SK-N-SH (cell line): ENCODE measurements around the gene MAPK11. TPM values are rescaled to one million over a fixed set of nuclear protein-coding genes. Genes with fewer than 3 reads are reported as not detected.
A peak's percentile ranks its signal among the peaks of the same experiment; 100 is the strongest.

ENCODE experiments used
- CTCF ChIA-PET: fragments of 300-600, 350-600 bp; formaldehyde crosslinking; extraction: SDS; loops from one replicate; lab custom pipeline; 2021; lab: Yijun Ruan, JAX
- POLR2A ChIA-PET: fragments of 350-600 bp; sonication (Branson Sonifier 250); formaldehyde crosslinking; extraction: SDS; loops from one replicate; lab custom pipeline; 2020; ENCODE audit warnings: antibody characterized with exemption, inconsistent platforms; lab: Yijun Ruan, JAX
- DNase-seq: peaks from one replicate; pipeline ENCODE4 v3.0.0; 2012
- H2AFZ ChIP-seq: fragments of 200-600 bp; sonication (generic); 2 replicates; pipeline ENCODE4 v1.8.1; 2016; ENCODE audit warnings: antibody characterized with exemption, mild to moderate bottlenecking, low read depth
- H3F3A ChIP-seq: fragments of 200-600 bp; sonication (generic); replicated peaks from 2 replicates; pipeline ENCODE3; 2016; ENCODE audit warnings: antibody characterized with exemption, mild to moderate bottlenecking; ENCODE audit not compliant: insufficient read depth
- H3K27ac ChIP-seq, 2 experiments: fragments of 200-500 bp in 1 of 2; fragments of 200-600 bp in 1 of 2; sonication (Bioruptor generic) in 1 of 2; sonication (generic), shearing (Covaris generic) in 1 of 2; 2 replicates each; pipeline versions ENCODE4 v1.5.1 to v1.6.1; 2014 to 2016; ENCODE audit warnings: low read depth in 2 of 2, inconsistent platforms in 1 of 2, low read length in 1 of 2, mild to moderate bottlenecking in 1 of 2, mixed read lengths in 1 of 2
- H3K27me3 ChIP-seq: fragments of 200-600 bp; sonication (generic), shearing (Covaris generic); 2 replicates; pipeline ENCODE4 v1.6.1; 2016; ENCODE audit warnings: mixed run types; ENCODE audit not compliant: insufficient read depth
- H3K36me3 ChIP-seq, 2 experiments: fragments of 200-500 bp in 1 of 2; fragments of 200-600 bp in 1 of 2; sonication (Bioruptor generic) in 1 of 2; sonication (generic) in 1 of 2; replicated peaks in 1 of 2; 2 replicates each; pipeline versions ENCODE3 to v1.5.1; 2014 to 2016; ENCODE audit warnings: low read length in 1 of 2, mild to moderate bottlenecking in 1 of 2; ENCODE audit not compliant: insufficient read depth in 2 of 2, control insufficient read depth in 1 of 2
- H3K4me1 ChIP-seq, 2 experiments: fragments of 200-500 bp in 1 of 2; fragments of 200-600 bp in 1 of 2; sonication (Bioruptor generic) in 1 of 2; sonication (generic), shearing (Covaris generic) in 1 of 2; 2 replicates each; pipeline versions ENCODE4 v1.5.1 to v1.6.1; 2014 to 2016; ENCODE audit warnings: low read depth in 1 of 2, low read length in 1 of 2, mixed run types in 1 of 2; ENCODE audit not compliant: insufficient read depth in 2 of 2, control insufficient read depth in 1 of 2
- H3K4me2 ChIP-seq: fragments of 200-600 bp; sonication (generic), shearing (Covaris generic); 2 replicates; pipeline ENCODE4 v1.6.1; 2017; ENCODE audit warnings: mixed run types
- H3K4me3 ChIP-seq, 2 experiments: fragments of 200-500 bp in 1 of 2; fragments of 200-600 bp in 1 of 2; sonication (Bioruptor generic) in 1 of 2; sonication (generic), shearing (Covaris generic) in 1 of 2; 2 replicates each; pipeline versions ENCODE4 v1.5.1 to v1.8.1; 2014 to 2016; ENCODE audit warnings: low read depth in 2 of 2, inconsistent platforms in 1 of 2, low read length in 1 of 2, mild to moderate bottlenecking in 1 of 2, mixed read lengths in 1 of 2, moderate library complexity in 1 of 2
- H3K79me2 ChIP-seq: fragments of 200-600 bp; sonication (generic); 2 replicates; pipeline ENCODE4 v1.8.1; 2017; ENCODE audit warnings: mild to moderate bottlenecking; ENCODE audit not compliant: insufficient read depth
- H3K9ac ChIP-seq: fragments of 200-600 bp; sonication (generic); 2 replicates; pipeline ENCODE4 v1.6.1; 2017; ENCODE audit warnings: mixed run types
- H3K9me2 ChIP-seq: fragments of 200-600 bp; sonication (generic); 2 replicates; pipeline ENCODE4 v1.6.1; 2017; ENCODE audit warnings: mixed run types
- H3K9me3 ChIP-seq: fragments of 200-600 bp; sonication (generic); 2 replicates; pipeline ENCODE4 v1.6.1; 2017; ENCODE audit warnings: mixed run types, mild to moderate bottlenecking, moderate library complexity
- H4K20me1 ChIP-seq: fragments of 200-600 bp; sonication (generic); 2 replicates; pipeline ENCODE4 v1.6.1; 2017; ENCODE audit warnings: mild to moderate bottlenecking, mixed run types; ENCODE audit not compliant: insufficient read depth
- GABPA ChIP-seq: IDR thresholded peaks from 2 replicates; pipeline ENCODE4 v1.4.0; 2012; ENCODE audit warnings: low read depth, mild to moderate bottlenecking
- GATA2 ChIP-seq: sonication (generic); formaldehyde crosslinking; IDR thresholded peaks from 2 replicates; pipeline ENCODE4 v1.5.0; 2020; ENCODE audit warnings: mild to moderate bottlenecking, missing genetic modification reagents
- IRF3 ChIP-seq: fragments of 150-350 bp; IDR thresholded peaks from 2 replicates; pipeline ENCODE4 v1.6.1; 2016; ENCODE audit warnings: mild to moderate bottlenecking, low read depth, low read length
- MXI1 ChIP-seq: IDR thresholded peaks from 2 replicates; pipeline ENCODE4 v1.6.1; 2012; ENCODE audit warnings: mild to moderate bottlenecking, low read depth, low read length, improper control_type of control experiment
- NRF1 ChIP-seq: IDR thresholded peaks from 2 replicates; pipeline ENCODE4 v1.6.1; 2012; ENCODE audit warnings: low read depth, mild to moderate bottlenecking, low read length
- RAD21 ChIP-seq: IDR thresholded peaks from 2 replicates; pipeline ENCODE4 v1.6.1; 2012; ENCODE audit warnings: mild to moderate bottlenecking, low read length
- RFX5 ChIP-seq: IDR thresholded peaks from 2 replicates; pipeline ENCODE4 v1.6.1; 2012; ENCODE audit warnings: mild to moderate bottlenecking, improper control_type of control experiment, low read length
- RXRA ChIP-seq: IDR thresholded peaks from 2 replicates; pipeline ENCODE4 v1.4.0; 2012; ENCODE audit warnings: low read depth, mild to moderate bottlenecking, borderline replicate concordance
- SIN3A ChIP-seq: IDR thresholded peaks from 2 replicates; pipeline ENCODE4 v1.6.1; 2012; ENCODE audit warnings: low read depth, mild to moderate bottlenecking, low read length, moderate library complexity, borderline replicate concordance
- TEAD4 ChIP-seq: IDR thresholded peaks from 2 replicates; pipeline ENCODE4 v1.4.0; 2012; ENCODE audit warnings: mild to moderate bottlenecking, borderline replicate concordance; ENCODE audit not compliant: insufficient read depth
- WGBS: methylation state at CpG from one replicate; pipeline ENCODE4 v1.1.6; 2017; ENCODE audit warnings: low lambda C conversion rate; 5-methylcytosine and 5-hydroxymethylcytosine counted together
- polyA plus RNA-seq, 3 experiments: library from polyadenylated mRNA; depleted of rRNA; stranded (reverse); fragments of >200 nt; gene quantifications; 2 replicates each; pipeline ENCODE4 v1.2.3, GENCODE V29; 2012
- TF ChIP-seq, protein P1 (sequence below): IDR thresholded peaks from 2 replicates; pipeline ENCODE4 v1.4.0; 2012; ENCODE audit warnings: low read depth, borderline replicate concordance

Gene MAPK11
- polyA plus RNA-seq, 1 of the 3 experiments (the other 2 are of a cell fraction), result 36.0 TPM

- no peak for TF ChIP-seq RFX5
- TF ChIP-seq GABPA, result no peak
- TF ChIP-seq IRF3, result no peak
- TF ChIP-seq RXRA, result no peak
- no peak for TF ChIP-seq RAD21
- no peak for TF ChIP-seq SIN3A
Observed at GRCh38 chr22:50249341-50250248, 20.6 kb downstream of the MAPK11 start (continued).

GRCh38 chr22:50248196-50249081, 21.7 kb downstream of the MAPK11 start:
- Histone ChIP-seq H3K27me3 (no peaks in the 10 kb centered on the region), H3K9ac (no peak overlapping the region), H3F3A (peaks cover 32% of the 10 kb centered on the region), H4K20me1 (0 out of 2 replicates have a peak, but pooled peaks cover 9% of the 10 kb centered on the region), H3K4me2 (peak overlapping the region; percentile 30; the same call in 1 of the 2 replicates), H3K9me3 (no peaks in the 10 kb centered on the region), H3K27ac (peak overlapping the region; percentile 41 to 61; a peak in 2 of 4 replicates), H3K36me3 (peaks cover 5 to 25% of the 10 kb centered on the region in 2 experiments), H3K4me1 (peaks cover 9 to 67% of the 10 kb centered on the region in 2 experiments; a peak in 2 of 4 replicates), H2AFZ (no peak overlapping the region), H3K79me2 (peaks cover 45% of the 10 kb centered on the region), H3K4me3 (no peak overlapping the region)
- DNase-seq, result no peak
- WGBS, result 95% methylated on average over 14 of the region's 29 CpGs
- ChIA-PET CTCF (interaction anchor here (1.0 to 4.3 kb wide), 3 partner anchors 8 to 94 kb away, joined by 3 to 19 read pairs (median 7); partner anchors contain the start of gene DENND6B), POLR2A (interaction anchor here (0.8 to 1.4 kb wide), 2 partner anchors 13 to 23 kb away, joined by 3 read pairs; partner anchors contain the start of gene MAPK12)
- no peak for TF ChIP-seq NRF1
- no peak for TF ChIP-seq TEAD4
- TF ChIP-seq GATA2 (CRISPR knock-in tag), result no peak
- TF ChIP-seq MXI1, result no peak
- TF ChIP-seq, protein P1, sequence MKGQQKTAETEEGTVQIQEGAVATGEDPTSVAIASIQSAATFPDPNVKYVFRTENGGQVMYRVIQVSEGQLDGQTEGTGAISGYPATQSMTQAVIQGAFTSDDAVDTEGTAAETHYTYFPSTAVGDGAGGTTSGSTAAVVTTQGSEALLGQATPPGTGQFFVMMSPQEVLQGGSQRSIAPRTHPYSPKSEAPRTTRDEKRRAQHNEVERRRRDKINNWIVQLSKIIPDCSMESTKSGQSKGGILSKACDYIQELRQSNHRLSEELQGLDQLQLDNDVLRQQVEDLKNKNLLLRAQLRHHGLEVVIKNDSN, result no peak
- TF ChIP-seq, all 33 proteins: peak for 0
- no peaks in the 10 kb centered on the region for H3K9me2 ChIP-seq
